GM19372 (cell line): ENCODE data around the gene CLIC5.

Source experiments
- ATAC-seq: cut with Tn5 transposase; IDR thresholded peaks from one replicate; pipeline ENCODE4 v1.9.1; 2021; ENCODE audit warnings: mild to moderate bottlenecking, low read depth, moderate library complexity; ENCODE audit not compliant: unreplicated experiment

The CLIC5 gene

DNA sequence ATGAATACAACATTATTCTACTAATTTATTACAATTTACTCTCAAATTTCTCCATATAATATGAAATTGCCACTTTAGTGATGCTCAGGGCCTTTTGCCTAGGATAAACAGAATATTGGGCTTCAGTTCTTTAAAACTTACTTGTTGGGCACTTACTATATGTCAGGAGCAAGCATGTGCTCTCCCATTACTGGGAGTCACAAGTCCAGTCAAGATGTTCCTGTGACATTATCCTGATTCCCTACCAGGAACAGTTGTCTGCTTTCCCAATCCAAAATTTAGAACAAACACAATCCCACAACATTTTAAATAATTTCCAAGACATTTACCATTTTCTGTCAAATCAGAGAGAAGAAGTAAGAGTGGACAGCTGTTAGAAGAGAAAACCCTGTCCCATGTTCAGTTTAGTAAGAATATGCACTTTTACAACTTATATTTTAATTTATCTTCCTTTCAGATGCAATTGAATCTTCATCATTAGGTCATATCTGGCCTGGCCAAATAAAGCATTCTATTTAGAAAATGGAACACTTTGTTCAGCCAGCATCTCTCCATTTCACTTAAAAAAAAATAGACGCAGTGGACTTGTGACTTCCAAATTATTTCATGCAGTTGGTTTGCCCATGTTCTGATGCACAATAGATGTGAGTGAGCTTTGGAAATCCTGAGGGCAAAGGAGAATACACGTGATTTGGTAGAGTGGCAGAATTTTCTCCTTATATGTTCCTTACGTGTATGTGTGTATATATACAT is 159.8 kb downstream of the CLIC5 start:
- no peak for ATAC-seq

DNA sequence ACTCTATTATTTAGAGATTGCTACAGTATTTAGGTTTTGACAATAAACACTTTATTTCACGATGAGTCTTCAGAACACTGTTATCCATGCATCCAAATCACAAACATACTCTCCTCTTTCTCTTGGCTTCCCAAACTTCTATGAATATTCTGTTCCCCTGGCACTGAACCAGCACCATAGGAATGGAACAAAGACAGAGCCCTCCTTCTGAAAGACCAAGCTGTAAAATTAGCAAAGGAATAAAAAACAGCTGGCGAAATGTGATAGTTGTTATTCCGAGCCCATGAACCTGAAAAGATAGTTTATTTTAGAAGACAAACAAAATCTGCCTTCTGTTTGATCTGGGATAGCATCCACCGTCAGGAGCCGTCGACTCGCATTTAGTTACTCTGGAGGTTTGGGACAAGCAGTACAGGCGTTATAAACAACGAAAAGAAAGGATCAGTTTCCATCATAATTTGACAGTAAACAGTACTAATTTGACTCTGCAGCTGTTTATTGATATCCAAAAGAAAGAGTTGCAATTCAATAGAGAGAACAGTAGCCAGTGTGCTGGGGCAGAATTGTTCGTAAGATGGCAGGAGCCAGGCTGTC is 161.4 kb downstream of the CLIC5 start:
- no peak for ATAC-seq

DNA sequence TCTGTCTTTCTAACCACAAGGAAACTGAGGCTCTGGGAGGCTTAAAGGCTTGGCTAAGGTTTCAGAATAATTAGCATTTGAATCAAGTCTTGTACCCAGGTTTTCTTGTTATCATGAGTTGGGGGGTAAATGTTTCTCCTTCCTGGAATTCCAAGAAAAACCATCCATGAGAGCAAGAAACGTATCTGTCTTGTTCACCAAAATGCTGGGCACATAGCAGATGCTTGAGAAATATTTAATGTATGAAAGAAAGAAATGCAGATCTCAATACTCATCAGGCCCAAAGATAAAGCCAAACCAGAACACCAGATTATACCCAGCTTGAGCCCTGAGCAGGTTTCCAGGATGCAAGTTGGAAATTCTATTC is 164.6 kb downstream of the CLIC5 start:
- no peak for ATAC-seq

DNA sequence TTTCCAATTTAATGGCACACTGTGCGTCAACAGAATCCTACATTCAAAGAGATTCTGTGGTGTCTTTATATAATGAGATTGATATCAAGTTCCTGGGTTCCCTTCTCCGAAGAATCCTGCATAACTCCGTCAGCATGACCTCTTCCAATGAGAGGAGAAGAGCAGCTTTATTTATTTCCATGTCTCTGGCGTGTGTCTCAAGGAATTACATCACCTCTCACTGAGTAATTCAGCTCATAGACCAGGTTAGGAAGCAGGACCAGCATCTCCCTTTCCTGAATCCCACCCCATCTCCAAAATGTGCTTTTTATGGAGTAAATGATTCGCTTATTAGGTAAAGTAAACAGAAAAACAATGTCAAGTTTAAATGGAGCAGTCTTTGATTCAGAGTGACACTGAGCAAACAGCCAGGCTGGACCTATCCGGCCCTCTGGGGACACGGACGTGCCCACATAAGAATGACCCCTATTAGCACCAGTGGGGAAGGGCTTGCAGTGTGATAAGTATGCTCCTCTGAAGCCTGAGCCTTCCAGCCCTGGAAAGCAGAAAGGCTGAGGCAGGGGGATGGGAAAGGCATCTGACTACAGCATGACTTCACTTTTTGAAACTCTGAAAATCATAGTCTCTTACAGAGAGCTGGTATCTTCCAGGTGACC is 165.2 kb downstream of the CLIC5 start:
- ATAC-seq, result no peak

DNA sequence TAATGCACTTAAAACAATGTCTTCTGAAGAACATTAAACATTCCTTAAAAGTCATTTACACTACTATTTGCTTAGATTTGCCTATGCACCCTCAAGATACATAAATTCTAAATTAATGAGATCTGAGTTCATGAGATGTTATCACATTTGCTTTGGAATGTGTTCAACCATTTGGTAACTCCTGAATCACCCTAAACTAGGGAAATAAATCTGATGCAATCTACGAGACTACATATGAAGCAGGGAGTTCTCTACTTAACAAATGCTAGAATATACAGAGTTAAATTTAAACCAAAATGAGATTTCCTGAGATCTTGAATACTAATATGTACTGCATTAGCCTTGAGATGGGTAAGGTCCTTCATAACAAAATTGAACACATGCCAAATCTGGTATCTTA is 170.1 kb downstream of the CLIC5 start:
- ATAC-seq, result no peak

DNA sequence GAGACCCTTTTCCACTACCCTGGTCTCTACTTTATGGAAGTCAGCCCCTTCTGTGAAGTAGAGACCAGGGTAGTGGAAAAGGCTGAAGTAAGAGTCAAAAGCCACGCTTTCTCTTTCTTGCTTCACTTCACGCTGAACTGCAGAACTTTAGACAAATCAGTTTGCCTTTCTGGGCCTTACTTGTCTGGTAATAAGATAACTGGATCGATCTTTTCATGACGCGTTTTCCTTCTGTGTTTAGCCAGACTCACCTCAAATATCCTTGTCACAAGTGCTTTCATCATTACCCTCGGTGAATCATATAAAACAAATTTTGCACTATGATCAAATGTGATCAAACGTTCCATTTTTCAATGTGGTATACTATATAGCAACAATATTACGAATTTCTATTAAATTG is 170.7 kb downstream of the CLIC5 start:
- ATAC-seq, result no peak

DNA sequence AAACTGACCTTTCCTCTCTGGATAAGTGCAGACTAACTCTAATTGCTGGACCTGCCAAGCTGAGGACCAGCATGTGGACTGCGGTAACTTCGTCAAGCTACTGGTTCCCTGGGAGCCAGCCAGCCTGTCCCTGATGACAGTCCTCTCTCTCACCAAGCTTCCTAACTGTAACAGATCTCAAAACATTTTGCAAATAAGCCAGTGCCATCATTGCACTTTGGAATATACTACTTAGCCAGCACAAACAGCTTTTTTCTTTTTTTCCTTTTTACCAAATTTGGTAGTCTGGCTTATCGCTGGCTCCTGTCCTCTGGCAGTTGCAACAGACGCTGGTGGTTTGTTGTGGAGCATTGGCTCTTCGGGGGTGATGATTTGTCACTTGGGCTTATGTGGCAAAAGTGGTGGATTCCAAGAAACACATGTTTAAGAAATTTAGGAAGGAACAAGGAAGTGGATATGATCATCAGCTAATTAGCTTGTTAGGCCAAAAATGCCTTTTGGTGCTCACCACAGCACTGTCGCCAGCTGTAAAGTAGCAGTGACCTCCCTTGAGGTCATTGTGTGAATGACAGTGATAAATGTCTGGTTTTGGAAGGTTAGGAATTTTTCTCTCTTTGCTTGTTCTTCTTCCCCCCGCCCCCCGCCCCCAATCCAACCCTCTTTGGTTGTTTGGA is 171.7 kb downstream of the CLIC5 start:
- no peak for ATAC-seq

DNA sequence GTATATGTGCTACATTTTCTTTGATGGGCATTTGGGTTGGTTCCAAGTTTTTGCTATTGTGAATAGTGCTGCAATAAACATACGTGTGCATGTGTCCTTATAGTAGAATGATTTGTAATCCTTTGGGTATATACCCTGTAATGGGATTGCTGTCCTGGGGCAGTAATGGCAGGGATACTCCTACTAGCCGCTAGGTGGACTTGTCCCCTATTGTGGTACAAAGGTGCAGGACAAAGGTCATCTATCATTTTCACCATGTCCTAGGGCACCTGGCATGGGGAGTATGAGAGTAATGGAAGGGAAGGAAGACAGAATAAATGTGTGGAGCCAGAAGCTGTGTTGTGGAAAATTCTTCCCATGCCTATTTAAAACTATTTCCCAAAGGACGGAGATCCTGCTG is 174.6 kb downstream of the CLIC5 start:
- ATAC-seq, result no peak

DNA sequence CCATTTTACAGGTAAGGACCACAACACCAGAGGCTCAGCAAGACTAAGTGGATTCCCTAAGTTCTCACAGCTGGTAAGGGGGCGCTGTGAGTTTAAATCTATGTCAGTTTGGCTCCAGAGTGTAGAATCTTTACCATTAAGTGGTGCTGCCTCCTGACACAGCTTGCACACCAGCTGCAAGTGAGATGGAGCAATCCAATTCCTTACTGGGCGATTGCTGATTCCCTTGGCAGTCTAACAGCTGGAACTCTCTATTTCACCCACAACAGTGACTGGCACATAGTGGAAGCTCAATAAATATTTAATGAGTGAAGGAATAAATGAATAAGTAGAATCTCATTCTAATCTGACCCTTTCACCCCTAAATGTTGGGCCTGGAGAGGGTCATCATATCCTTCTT is 176.7 kb downstream of the CLIC5 start:
- no peak for ATAC-seq

DNA sequence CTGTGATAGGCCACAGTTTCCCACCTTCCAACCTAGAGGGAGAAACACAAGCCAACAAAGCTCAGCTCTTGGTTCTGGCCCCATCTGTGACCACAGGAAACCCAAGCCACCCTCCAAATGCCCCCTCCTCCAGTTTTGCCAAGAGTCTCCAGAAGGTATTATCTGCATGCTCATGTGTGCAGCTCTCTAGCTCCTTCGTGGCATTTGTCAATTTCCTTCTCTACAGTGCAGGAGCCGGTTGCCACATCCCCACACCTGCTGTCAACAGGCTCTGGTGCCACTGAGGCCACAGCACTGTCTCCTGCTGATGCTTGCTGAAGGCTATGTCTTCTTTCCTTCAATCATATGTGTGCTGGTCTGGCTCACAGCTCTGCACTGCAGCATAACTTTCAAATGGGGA is 177.2 kb downstream of the CLIC5 start:
- ATAC-seq, result no peak

DNA sequence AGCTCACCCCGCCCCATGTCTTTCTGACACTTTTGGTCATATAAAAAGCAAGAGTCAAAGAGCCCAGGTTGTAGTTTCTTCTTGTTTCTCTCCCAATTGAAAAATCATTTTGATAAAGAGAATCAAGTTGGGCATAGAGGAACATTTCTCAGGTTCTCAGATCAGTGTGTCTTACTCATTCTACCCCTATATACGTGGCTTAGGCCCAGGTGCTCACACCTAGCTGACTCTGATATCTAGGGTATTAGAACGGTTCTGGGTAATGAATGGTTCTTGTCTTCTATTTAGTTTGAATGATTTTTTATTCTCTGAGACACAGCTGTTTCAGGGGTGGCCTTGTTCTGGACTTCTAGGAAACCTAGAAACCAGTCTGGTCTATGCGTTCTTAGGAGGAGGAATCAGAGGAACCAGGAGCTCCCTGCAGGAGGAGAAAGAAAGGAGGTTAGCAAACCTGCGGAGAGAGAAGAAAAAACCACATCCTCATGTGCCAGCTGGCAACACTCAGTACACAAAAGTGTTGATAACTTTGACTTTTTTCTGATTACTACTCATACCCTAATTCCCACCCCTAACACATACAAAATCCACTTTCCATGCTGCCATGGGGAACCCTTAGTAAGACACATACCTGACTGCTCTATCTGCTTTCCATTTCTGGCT is 178.0 kb downstream of the CLIC5 start:
- no peak for ATAC-seq

DNA sequence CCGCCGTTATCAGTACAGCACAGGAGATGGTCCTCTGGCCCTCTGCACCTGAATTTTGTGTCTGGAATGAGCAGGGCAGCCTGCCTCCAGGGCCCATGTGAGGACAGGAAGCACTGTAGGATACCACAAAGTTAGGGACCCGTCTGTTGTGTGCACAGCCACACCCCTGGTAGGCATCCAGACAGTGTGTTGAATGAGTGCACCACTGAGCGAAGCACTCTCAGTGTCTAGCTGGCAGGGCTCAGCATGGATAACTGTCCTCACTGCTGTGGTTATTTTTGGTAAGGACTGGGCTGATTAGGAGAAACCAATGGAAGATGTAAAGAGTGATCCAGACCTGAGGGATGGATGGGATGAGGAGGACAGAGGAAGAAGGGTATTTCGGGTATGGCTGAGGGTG is 178.7 kb downstream of the CLIC5 start:
- ATAC-seq, result no peak

DNA sequence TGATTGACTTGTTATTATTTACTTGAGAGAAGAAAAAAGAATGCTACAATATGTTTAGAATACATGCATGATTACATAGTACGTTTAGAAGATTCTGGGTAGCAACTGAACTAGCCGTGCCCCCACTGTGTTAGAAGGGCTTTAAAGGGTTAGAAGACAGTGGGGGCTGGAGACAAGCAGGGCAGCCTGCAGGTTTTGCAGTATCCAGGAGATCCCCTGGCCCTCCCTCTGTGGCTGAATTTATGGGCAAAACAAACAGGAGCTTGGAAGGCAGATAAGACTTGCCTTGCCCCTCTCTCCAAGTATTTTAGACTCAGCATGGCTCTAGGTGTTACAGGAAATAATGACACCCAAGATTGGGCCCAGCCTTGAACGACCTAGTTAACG is 179.2 kb downstream of the CLIC5 start:
- no peak for ATAC-seq

DNA sequence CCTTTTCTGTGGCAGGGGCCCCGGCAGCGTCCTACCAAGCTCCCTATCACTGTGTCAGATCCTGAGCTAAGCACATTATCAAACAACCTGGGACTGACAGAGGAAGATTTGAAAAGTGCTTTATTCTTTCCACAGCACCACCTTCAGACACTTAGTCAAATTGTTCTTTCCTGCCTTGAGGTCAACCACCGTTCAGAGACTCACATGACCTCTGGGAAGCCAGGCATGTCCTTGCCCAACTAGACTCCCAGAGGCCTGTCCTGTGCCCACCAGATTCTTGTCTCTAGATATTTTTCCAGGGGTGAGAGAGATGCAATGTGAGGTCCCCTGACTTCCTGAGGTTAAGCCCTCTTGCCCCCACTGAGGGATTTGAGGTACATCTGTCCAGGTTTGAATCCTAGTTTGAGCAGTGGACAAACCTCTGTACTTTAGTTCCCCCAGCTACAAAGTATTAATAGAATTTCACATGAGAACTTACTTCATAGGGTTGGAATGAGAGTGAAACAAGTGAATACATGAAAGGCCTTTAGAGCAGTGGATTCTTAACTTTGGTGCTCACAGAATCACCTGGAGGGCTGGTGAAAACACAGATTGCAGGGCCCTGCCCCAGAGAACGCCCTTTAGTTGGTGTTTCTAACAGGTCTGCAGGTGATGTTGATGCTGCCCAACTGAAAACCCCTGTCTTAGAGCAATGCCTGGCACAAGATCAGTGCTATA is 179.8 kb downstream of the CLIC5 start:
- no peak for ATAC-seq

DNA sequence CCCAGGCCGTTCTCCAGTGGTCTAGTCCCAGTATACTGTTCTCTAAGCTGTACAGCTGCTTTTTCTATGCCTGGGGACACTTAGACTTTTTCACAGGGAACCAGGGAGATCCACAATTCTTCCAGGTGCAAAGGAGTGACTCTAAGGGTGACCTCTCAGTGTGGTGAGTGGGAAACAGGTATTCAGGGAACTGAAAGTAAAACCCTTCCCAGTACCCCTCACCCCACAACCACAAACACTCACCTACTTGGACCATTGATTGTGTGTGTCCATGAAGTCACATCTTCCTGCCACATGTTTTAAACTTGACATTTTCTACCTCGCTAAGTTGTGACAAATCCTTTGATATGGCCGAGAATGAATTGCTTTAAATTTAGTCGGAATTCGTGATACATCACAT is 183.6 kb downstream of the CLIC5 start:
- no peak for ATAC-seq
